ENCODE results near the gene NGB.
"Not testable (repeated sequence)": the region's sequence is repeated elsewhere in the genome, so short reads cannot be mapped to it uniquely, and the experiment has no call there.

The NGB gene

DNA sequence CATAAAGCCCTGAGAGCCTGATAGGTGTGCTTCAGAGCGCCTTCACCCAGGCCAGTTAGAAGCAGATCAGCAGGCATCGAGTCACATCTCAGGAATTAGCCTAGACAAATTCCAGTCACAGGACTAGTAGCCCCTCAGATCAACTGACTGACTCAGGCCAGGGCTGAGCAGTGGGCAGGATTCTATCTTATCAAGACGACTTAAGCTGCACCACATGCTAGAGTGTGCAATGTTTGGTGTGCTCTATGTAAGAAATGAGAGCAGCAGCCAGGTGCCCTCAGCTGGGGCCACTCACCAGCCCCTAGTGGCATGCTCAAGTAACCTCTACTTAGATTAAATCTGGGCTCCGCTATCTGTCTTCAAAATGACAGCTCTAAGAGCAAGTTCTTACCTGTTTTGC, 19.7 kb upstream of the NGB start:
- no peak for DNase-seq

DNA sequence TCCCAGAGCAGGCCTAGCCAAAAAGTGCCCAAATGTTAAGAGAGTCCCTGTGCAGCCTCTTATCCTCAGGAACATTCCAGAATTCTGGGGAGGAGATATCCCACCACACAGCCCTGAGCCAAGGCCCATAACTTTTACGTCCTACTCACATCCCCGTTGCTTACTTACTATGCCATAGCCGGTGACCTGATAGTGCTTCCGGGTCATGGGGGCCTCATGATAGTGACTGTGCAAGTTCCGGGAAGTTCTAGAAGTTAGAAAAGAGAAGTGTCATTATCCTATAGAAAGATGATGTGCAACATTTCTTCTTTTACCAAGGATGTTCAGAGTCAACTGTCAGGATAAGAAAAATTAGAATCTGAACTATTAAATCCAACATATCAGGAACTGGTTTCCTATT, 15.6 kb upstream of the NGB start:
- no peak for DNase-seq

DNA sequence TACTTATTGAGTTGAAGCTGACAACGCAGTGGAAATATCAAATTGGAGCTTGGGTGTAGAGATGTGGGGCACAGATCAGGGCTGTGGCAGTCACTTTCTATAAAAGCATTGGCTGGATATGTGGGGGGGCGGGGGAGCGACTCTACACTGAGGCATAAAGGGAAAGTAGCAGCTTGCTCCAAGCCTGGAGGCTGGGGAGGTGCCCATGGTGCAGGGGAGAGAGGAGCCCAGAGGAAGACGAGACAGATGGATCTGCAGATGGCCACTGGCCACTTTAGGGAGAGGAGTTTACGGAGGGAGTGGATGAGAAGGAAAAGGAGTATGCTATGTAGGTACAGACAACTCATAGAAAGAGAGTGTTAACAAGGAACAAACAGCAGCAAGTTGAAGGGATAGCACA, 13.5 kb upstream of the NGB start:
- no peak for DNase-seq

DNA sequence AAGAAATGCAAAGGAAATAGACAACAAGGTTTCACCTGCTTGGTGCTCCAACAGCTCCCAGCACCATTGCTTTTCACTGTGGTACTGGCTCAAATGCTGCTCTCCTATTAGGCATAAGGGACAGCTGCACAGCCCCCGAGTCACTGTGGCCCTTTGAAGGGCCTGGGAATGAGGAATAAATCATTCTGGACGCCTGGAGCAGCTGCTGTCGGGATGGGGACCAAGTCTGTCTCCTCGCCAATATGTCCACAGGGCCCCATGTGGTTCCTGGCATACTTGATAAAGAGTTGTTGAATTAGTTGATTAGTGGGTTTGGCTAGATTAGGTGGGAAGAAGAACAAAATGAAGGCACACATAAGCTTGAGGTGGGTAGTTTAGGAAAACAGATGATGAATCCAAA, 13.1 kb upstream of the NGB start:
- DNase-seq = no peak

DNA sequence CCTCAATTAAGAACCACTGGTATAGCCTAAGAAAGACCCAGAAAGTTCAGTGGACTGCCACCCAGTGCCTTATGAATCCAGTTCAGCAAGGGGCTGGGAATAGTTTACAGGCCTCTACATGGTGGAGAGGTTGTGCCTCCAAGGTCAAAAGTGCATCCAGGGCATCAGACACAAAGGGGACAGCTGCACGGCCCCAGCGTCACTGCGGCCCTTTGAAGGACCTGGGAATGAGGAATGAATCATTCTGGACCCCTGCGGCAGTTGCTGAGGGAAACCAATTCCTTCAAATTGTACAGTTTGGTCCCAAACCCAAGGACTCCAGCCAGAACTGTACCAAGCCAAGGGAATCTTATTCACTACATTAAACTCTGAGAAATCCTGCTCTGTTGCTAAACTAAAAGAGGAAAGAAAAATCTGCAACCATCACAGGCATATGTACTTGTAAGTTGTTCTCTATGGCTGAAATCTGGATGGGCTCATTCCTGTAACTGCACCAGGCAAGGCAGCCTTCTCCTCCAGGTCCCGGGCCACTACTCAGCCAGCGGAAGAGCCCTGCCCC, 10.9 kb upstream of the NGB start:
- DNase-seq = no peak

DNA sequence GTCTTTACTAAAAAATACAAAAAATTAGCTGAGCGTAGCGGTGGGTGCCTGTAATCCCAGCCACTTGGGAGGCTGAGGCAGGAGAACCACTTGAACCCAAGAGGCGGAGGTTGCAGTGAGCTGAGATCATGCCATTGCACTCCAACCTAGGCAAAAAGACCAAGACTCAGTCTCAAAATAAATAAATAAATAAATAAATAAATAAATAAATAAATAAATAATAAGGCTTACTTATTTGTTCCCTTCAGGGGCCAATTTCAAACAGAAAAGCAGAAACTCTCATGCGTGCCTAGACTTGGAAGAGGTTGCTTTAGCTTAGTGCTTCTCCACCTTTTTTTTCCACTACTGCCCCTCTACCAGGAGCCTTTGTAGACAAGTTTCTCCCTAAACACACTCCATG, 9.9 kb upstream of the NGB start:
- DNase-seq = not testable (repeated sequence)

DNA sequence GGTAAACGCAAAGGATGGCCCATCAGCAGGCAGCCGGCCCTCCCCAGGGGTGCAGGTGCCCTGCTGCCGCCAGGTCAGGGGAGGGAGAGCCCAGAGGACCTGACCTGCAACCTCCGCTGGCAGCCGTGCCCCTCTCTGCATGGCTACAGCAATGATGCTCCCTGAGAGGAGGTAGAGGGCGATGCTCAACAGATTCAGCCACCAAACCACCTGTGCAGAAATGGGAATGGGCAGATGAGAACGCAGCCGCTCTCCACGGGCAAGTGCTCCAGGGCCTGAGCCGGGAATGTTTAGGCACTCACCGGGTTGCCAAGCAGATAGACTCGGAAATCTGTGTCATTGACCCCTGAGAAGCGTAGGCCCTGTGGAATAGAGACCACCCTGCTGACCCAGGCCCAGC, 8.7 kb upstream of the NGB start:
- DNase-seq = no peak

DNA sequence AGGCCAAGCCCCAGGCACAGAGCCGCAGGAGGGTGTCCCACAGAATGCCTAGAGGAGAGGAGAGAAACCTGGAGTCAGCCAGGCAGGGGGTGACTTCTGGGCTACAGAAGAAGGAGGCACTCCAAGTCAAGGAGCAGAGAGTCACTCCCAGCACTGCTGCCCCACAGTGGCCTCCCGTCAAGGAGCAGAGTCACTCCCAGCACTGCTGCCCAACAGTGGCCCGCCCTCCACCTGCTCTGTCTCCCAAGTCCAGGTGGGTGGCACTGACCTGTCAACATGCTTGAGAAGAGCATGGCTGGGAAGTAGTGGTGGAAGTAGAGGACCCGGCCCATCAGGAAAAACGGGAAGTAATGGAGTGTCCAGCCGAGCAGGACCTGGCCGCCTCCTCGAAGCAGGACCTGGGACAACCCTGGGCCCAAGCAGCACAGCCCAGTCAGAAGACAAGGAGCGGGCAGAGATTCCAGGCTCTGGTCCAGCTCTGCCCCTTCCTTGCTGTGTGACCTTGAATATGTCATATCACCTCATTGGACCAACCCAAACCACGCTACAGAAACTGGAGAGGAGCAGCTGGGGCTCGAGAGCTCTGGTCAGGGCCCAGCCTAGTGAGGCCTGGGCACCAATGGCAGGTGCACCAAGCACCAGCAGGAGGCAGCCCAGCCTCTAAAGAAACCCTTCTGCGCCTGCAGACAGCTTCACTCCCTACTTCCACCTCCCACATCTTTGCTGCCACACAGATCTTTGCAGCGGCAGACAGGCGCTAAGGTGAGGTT, 7.6 kb upstream of the NGB start:
- DNase-seq = no peak

DNA sequence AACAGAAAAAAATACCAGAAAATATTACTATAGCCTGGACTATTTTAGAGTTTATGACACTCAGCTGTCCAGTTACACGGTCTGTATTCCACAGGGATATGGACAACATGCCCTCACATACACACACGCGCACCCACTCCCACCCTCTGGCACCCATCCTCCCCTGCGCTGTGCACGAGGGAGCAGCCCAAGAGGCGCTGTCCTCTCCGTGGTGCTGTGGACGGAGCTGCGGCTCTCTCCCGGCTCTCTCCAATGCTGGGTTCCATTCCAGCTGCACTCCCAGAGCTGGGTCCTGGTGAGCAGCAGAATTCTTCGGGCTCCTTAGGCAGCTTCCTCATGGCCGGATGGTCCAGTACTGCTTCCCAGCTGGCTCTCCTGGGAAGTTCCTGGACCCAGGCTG, 6.0 kb upstream of the NGB start:
- DNase-seq = no peak

DNA sequence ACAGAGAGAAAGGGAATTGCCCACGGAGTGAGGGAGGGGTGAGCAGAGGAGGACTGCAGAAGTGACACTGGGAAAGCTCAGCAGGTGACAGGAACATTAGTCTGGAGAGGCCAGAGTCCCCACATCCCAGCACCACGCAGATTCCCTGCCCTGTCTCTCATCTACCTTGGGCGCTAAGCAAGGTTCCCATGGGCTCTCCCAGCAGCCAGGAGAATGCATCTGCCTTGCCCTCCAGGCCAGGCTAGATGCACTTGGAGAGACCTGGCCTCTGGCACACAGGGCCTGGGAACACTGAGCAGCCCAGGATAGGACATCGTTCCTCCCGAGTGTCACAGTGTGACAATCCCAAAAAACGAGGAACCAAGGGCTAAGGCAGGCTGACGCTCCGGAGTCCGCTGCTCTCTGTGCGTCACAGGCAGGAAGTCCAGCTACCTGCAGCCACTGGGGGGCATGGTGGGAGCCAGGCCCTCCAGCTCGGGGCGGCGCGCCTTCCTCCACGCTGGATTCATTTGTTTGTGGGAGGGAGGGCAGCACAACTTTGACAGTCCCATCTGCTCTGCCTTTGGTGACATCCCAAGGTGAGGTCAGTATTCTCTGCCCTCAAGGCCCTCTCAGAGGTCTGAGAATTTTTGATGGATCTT, 5.4 kb upstream of the NGB start:
- DNase-seq = no peak

DNA sequence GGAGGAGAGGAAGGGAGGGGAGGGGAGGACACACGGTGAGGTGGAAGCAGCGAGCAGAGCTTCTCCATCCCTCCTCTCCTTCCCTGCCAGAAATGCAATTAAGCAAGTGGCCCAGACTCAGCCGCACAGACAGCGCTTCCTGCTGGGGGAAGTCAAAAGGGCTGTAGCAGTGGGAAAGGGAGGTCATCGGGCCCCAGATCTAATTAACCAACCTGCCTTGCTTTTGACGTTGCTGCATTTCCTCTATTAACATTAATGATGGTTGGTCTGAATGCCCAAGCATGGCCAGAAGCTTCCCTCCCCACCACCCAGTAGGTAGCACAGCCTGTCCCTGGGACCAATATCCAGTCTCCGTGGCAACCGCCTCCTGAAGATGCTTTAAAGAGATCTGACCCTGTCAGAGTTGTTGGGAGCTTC, 4.6 kb upstream of the NGB start:
- no peak for DNase-seq

DNA sequence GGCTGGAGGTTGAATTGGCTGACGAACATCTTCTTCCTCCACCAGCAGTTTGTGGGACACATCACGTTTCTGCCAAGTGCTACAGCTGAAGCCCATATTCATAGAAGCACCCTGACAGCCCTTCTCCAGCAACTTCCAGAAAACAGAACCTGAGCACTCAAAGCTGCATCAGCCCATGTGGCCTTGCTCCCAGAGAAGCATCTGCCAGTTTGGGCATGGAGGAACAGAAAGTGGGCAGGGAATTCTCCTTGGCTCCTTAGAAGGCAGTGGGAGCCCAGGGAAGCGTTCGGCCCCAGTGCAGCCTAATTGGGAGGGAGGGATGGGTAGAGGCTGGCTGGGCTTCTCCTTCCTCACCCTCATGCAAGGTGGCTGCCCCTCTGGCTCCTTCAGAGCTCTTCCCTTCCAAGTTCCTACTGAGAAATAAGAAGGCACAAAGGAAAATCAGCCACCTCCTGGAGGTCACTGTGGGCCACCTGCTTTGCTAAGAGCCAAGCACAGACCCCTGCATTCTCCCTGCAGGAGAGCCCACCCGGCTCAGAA, 4.1 kb upstream of the NGB start:
- DNase-seq = no peak

DNA sequence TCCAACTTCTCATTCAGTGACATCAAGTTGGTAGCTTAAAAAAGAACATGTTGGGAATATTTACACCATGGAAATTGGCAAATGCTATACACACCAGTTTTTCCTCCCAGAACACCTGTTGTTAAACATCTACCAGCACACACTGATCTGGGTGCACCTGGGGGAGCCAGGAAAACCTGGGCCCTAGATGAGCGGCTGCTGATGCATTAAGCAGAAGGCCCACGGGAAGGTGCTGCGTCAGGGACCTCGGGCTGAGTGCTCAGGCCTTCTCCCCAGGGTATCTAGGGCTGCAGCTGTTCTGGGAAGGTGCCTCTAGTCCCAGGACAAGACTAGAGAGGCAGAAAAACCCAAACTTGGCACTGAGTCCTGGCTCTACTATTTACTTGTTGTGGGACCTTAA, 2.8 kb upstream of the NGB start:
- no peak for DNase-seq

DNA sequence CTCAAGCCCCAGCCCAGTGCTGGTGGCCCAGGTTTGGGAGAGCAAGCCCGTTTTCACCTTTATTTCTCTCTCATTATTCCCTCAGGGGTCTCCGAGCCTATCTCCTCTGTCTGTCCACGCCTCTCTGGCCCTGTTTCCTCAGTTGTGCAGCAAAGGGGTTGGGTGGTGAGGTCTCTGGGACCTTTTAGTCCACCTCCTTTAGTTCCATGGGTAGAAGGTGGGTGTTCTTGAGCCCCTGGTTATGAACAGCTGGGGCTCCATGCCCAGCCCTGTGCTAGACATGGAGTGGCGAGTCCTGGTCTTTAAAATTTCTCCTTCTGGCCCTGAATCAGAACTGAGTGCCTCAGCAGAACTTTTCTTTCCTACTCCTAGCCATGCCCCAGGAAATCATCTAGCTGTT, 1.3 kb upstream of the NGB start:
- no peak for DNase-seq

DNA sequence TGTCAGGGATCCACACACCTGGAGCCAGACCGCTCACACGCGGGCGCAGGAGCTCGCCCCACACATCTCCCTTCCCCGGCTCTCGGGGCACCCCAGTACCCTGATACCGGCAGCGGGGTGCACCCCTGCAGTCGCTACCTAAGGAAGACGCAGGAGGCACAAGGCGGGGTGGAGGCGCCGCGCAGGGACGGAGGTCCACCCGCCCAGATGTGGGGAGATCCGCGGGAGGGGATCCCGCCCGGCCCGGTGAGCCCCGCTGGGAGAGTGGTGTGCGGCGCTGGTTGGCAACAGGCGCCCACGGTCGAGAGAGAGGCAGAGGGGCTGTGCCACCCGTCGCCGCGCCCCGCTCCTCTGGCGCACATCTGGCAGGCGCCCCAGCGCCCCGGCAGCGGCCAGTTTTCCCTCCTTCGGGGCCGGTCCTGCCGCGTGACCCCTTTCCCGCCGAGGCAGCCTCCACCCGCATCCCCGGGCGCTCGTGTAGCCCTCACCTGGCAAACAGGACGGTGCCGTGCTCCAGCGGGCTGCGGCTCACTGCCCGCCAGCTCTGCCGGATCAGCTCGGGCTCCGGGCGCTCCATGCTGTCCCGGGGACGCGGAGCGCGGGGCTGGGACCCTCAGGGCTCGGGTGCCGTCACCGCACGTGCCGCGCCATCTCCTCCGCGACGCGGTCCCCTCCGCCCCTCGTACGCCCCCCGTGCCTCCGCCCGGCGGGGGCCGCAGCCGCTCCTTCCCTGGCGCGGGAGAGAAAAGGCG, 469 bp downstream of the NGB start:
- DNase-seq = no peak

DNA sequence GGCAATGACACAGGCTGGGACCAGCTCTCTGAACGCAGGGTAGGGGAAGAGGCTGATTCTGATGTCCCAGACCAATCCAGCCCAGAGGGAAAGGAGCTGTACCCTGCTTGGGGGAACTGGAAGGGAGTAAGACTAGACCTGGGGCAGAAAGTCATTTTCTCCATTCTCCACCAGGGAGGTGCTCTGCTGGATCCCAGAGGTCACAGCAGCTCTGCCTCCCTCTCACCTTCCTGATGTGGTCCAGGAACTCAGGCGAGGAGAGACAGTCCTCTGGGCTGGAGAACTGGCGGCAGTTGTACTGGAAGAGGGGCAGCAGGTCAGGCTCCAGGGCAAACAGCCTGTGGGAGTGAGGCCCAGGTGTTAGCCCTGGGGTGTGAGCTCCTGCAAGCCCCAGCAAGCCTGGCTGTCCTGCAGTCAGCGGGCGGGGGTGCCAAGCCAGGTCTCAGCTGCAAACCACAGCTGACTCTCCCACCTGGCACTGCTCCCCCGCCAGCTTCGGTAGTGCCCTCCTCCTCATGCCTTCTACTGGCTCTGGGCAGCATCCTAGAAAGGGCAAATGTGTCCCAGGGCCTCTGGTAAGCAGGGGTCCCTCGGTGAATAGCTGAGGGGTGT, 1.9 kb downstream of the NGB start:
- no peak for DNase-seq

DNA sequence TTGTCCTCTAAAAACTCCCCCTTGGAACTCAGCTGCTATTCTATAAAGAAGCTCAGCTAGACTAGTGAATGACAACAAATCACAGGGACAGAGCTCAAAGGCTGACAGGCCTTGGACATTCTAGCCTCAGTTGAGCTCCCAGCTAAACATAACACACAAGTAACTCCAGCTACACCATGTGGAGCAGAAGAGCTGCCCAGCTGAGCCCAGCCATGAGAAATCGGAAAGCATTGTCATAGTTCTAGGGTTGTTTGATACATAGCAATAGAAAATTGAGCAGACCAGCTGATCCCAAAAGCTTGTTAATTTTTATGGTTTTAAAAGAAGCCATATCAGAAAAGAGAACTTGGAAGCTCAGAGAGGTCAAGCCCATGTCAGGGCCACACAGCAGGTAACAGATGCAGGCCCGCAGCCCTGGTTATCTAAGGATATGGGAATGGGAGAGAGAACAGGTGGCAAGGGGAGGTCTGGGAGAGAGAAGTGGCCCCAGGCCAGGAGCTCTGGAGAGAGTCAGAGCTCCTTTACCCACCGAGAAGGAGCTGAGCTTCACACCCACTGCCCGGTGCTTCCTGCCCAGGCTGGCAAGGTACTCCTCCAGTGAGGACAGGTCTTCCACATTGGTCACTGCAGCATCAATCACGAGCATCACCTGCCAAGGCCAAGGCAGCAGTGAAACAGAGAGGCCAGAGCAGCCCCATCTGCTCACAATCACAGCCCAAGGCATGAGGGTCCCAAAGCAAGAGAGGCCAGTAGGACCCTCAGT, 2.9 kb downstream of the NGB start:
- no peak for DNase-seq

DNA sequence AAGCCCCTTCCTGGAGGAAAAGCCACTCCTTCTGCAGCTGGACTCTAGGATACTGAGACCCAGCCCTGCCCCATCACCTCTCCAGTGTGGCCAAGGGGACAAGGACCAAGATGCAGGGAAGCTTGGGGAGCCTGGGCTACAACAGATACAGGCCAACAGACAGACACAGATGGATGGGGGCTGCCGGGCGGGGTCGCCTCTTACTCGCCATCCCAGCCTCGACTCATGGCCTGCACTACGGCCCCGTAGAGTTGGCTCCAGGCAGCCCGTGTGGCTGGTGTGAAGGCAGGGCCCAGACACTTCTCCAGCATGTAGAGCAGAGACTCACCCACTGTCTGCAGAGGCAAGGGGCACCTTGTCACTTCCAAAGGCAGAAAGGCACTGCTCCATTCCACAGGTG, 4.7 kb downstream of the NGB start:
- DNase-seq = no peak

DNA sequence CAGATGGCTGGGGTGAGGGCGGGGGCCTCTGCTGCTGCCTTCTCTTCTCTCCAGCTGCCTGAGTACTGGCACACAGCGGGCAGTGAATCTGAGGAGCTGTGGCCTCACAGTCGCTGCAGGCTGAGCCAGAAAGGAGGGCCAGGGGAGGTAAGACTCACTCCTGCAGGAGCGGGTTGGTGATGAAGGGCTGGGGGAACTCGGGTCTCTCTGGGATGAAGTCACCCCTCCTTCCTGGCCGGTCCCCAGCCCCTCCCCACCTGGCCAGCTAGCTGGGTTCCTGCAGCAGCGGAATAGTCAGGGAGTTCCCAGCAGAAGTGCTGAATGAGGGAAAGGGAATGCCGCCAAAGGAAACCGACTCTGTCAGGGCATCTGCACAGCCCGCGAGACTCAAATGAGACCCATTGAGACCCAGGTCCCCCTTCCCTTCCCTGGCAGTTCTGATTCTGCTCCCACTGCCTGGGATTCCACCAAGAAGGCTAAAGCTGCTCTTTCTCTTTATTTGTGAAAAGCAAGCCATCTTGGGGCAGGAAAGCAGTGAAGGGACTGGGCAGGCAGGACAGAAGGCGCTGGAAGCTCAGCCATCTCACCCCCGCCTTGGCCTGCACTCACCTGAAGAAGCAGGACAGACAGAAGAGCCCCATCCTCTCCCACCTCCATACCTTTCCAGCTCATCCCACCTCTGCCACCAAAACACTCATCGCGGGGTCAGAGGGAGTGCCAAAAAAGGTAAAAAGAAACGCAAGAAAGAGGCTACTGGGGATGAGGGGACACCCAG, 5.3 kb downstream of the NGB start:
- no peak for DNase-seq

DNA sequence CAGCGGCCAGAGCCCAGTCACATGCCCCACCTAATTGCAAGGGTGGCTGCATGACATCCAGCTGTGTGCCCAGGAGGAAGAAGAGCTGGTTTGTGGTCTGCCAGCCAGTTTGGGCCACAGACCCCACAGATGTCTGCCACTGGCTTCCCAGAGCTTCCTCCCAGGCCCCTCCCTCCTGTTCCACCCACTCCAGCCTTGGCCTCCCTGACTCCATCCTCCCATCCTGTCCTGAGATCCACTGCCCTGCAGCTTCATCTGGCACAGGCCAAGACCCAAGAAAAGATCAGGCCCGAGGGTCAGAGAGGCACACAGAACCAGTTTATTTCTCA, 5.9 kb downstream of the NGB start:
- DNase-seq = no peak

DNA sequence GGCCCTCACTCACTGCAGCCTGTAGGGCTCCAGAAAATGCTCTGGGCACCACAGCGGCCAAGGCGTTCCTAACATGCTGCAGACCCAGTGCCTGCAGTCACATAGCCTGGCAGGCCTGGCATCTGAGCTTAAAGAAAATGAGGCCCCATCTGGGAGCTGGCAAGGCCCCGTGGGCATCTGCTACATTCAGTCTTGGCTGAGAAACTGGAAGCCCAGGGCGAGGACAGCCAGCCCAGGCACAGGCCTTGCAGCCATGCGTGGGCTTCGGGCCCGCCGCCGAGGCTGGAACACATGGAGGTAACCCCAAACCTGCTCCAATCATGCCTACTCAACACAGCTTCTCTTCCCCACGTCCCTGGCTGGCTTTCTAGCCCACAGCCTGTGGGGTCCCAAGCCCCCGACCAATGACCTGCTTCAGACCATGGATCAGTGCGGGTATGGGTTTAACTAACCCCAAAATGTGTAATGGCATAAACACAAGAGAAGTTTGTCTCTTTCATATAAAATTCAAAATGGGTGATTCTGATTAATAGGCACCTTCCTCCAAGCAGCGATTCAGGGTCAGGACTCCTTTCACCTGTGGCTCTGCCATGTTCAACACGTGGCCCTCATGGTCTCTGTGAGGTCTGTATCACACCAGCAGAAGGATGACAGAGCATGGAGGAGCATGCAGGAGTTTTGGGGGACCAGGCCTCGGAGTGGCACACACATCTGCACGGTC, 6.4 kb downstream of the NGB start:
- DNase-seq = no peak
